CD4-positive, alpha-beta T cell treated with Interferon alpha-2 for 1 hour (primary cell): Measurements from ENCODE around the gene ZNF556.

Source experiments
- DNase-seq, 2 donors: peaks; one replicate each; pipeline ENCODE4 v3.0.0-alpha.2; 2020 to 2022

Gene ZNF556

GRCh38 chr19:2906631-2907195, 39.6 kb downstream of the ZNF556 start:
- DNase-seq: no peak

GRCh38 chr19:2912306-2912705, 45.2 kb downstream of the ZNF556 start:
- no peak for DNase-seq

- no peak for DNase-seq
Measured at GRCh38 chr19:2917275-2918184, 50.4 kb downstream of the ZNF556 start.

GRCh38 chr19:2922987-2923386, 55.9 kb downstream of the ZNF556 start:
- no peak for DNase-seq

GRCh38 chr19:2923510-2923909, 56.4 kb downstream of the ZNF556 start:
- no peak for DNase-seq

GRCh38 chr19:2926341-2927031, 59.4 kb downstream of the ZNF556 start:
- DNase-seq: no peak

- no peak for DNase-seq
Measured at GRCh38 chr19:2927032-2927430, 59.9 kb downstream of the ZNF556 start.
